Muscle layer of duodenum (tissue), 2 donors: ENCODE data around the gene PYGO2.
A peak's percentile ranks its signal among the peaks of the same experiment; 100 is the strongest.

ENCODE experiments used
- H3K27ac ChIP-seq: one replicate; pipeline ENCODE4 v1.7.0; 2013; ENCODE audit warnings: mild to moderate bottlenecking, low read length
- H3K27me3 ChIP-seq: one replicate; pipeline ENCODE4 v1.7.0; 2013; ENCODE audit warnings: low read depth, mild to moderate bottlenecking, control low read depth, low read length
- H3K36me3 ChIP-seq, 2 donors: one replicate each; pipeline ENCODE4 v1.7.0; 2013; ENCODE audit warnings: low read length in 2 of 2, control low read depth in 1 of 2, mild to moderate bottlenecking in 1 of 2; ENCODE audit not compliant: insufficient read depth in 2 of 2, control insufficient read depth in 1 of 2
- H3K4me1 ChIP-seq, 2 donors: one replicate each; pipeline ENCODE4 v1.7.0; 2013; ENCODE audit warnings: low read length in 2 of 2, mild to moderate bottlenecking in 2 of 2, control low read depth in 1 of 2, moderate library complexity in 1 of 2; ENCODE audit not compliant: insufficient read depth in 2 of 2, control insufficient read depth in 1 of 2
- H3K4me3 ChIP-seq, 2 donors: one replicate each; pipeline ENCODE4 v1.7.0; 2013; ENCODE audit warnings: low read length in 2 of 2, low read depth in 1 of 2, mild to moderate bottlenecking in 1 of 2
- H3K9me3 ChIP-seq, 2 donors: one replicate each; pipeline ENCODE4 v1.7.0; 2013; ENCODE audit warnings: low read length in 2 of 2, control low read depth in 1 of 2, mild to moderate bottlenecking in 1 of 2; ENCODE audit not compliant: control insufficient read depth in 1 of 2
- donor health status: healthy.

PYGO2 gene

GRCh38 chr1:154968731-154969130 lies 7.1 kb upstream of the PYGO2 start:
- H3K4me1 ChIP-seq = peaks cover 17 to 39% of the 10 kb centered on the region in 2 donors
- H3K4me3 ChIP-seq = peak overlapping the region; percentile 48 to 65
- peaks cover 34 to 52% of the 10 kb centered on the region in 2 donors for H3K36me3 ChIP-seq
- peak overlapping the region; percentile 78 for H3K27ac ChIP-seq
- no peaks in the 10 kb centered on the region for H3K27me3 ChIP-seq
- H3K9me3 ChIP-seq = no peaks in the 10 kb centered on the region

DNA sequence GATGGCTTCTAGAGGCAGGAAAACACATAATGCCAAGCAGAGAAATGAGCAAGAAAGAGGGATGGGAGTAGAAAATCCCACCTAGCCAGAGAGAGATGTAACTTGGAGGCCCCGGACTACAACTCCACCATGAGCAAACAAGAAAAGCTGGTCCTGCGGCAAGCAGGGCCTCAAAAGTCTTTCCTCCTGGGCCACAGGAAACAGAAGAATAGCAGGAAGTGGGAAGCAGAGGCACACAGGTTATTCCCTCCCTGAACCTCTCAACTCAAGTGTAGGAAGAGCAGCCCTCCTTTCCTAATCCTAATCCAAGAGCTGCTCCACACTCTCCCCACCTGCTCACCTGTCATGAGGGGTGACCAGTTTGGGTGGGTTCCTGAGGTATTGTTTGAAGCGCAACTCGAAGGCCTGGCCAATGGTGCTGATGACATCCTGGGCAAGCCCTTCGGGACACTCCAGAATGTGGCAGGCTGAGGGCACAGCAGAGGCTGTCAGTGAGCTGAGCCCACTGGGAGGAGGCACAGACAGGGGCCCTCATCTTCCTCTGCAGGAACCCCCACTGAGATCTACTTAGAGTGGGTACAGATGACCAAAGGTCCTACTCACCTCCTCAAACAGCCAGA lies 5.9 kb upstream of the PYGO2 start:
- H3K4me1 ChIP-seq = peaks cover 14 to 38% of the 10 kb centered on the region in 2 donors
- no peaks in the 10 kb centered on the region for H3K27me3 ChIP-seq
- no peaks in the 10 kb centered on the region for H3K9me3 ChIP-seq
- H3K36me3 ChIP-seq = peaks cover 40 to 58% of the 10 kb centered on the region in 2 donors
- H3K27ac ChIP-seq = peak overlapping the region; percentile 14
- H3K4me3 ChIP-seq = peak overlapping the region in 1 of 2 donors; percentile 30

DNA sequence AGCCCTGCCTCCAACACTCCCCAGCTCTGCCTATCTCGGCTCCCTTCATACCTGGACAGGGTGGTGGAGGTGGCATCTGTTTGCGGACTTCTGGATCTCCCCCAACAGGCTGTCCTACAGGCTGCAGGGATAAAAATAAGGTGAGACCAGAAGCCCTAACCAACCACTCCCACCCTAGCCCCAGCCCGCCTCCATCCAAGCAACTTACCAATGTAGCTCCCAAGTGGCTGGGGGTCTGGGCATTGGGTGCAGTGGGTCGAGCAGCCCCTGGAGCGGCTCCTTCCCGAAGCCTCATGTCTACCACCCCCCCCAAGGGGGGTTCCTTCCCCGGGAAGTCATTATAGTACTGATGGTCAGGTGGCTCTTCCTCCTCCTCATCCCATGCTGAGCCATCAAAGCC lies 4.5 kb upstream of the PYGO2 start:
- H3K27me3 ChIP-seq = no peaks in the 10 kb centered on the region
- H3K9me3 ChIP-seq = no peaks in the 10 kb centered on the region
- no peak overlapping the region for H3K4me3 ChIP-seq
- H3K36me3 ChIP-seq = peaks cover 40 to 55% of the 10 kb centered on the region in 2 donors
- peaks cover 4 to 32% of the 10 kb centered on the region in 2 donors for H3K4me1 ChIP-seq
- H3K27ac ChIP-seq = no peak overlapping the region

- no peaks in the 10 kb centered on the region for H3K9me3 ChIP-seq
- no peak overlapping the region for H3K4me3 ChIP-seq
- H3K36me3 ChIP-seq = peaks cover 40 to 57% of the 10 kb centered on the region in 2 donors
- H3K27ac ChIP-seq = no peak overlapping the region
- H3K4me1 ChIP-seq = peaks cover 5 to 32% of the 10 kb centered on the region in 2 donors
- no peaks in the 10 kb centered on the region for H3K27me3 ChIP-seq
These were observed 2.8 kb upstream of the PYGO2 start for GRCh38 chr1:154964359-154964758.

GRCh38 chr1:154963643-154964042 lies 2.1 kb upstream of the PYGO2 start:
- Histone ChIP-seq H3K27me3 (no peaks in the 10 kb centered on the region), H3K4me3 (no peak overlapping the region), H3K9me3 (no peaks in the 10 kb centered on the region), H3K27ac (no peak overlapping the region), H3K4me1 (peaks cover 5 to 25% of the 10 kb centered on the region in 2 donors), H3K36me3 (peaks cover 45 to 65% of the 10 kb centered on the region in 2 donors)

GRCh38 chr1:154962795-154963330 lies 1.3 kb upstream of the PYGO2 start:
- H3K4me3 ChIP-seq = peak overlapping the region; percentile 72 to 85
- H3K36me3 ChIP-seq = peaks cover 40 to 63% of the 10 kb centered on the region in 2 donors
- no peaks in the 10 kb centered on the region for H3K27me3 ChIP-seq
- H3K27ac ChIP-seq = peak overlapping the region; percentile 68
- no peaks in the 10 kb centered on the region for H3K9me3 ChIP-seq
- H3K4me1 ChIP-seq = peaks cover 5 to 22% of the 10 kb centered on the region in 2 donors

DNA sequence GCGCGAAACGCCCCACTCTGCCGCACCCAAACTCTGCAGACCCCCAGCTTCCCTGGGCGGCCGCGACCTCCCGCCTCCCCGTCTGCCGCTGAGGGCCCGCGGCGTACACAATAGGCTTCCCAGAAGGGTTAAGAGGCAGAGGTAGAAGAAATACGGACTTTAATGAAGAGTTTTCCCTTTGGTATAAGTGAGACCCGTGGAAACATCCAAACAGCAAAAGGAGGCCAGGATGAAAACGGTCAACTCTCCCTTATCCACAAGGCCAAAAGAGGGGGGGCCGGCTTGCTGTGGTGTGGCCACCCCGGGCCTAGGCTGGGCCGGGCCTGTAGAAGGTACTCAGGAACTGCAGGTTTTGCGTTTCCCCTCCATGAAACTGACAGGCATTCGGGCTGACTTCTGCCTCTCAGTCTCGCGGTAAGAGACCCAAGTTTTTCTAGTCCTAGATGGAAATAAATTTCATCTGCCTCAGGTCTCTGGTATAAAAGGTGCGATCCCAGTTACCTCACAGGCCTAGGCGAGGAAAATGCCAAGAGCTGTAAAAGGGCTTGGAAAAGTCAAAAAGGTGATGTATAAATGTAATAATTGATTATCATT lies 671 bp upstream of the PYGO2 start:
- H3K27ac ChIP-seq = peak overlapping the region; percentile 68
- H3K4me3 ChIP-seq = peak overlapping the region; percentile 72 to 85
- no peaks in the 10 kb centered on the region for H3K27me3 ChIP-seq
- no peaks in the 10 kb centered on the region for H3K9me3 ChIP-seq
- H3K4me1 ChIP-seq = peaks cover 5 to 25% of the 10 kb centered on the region in 2 donors
- H3K36me3 ChIP-seq = peaks cover 34 to 57% of the 10 kb centered on the region in 2 donors

DNA sequence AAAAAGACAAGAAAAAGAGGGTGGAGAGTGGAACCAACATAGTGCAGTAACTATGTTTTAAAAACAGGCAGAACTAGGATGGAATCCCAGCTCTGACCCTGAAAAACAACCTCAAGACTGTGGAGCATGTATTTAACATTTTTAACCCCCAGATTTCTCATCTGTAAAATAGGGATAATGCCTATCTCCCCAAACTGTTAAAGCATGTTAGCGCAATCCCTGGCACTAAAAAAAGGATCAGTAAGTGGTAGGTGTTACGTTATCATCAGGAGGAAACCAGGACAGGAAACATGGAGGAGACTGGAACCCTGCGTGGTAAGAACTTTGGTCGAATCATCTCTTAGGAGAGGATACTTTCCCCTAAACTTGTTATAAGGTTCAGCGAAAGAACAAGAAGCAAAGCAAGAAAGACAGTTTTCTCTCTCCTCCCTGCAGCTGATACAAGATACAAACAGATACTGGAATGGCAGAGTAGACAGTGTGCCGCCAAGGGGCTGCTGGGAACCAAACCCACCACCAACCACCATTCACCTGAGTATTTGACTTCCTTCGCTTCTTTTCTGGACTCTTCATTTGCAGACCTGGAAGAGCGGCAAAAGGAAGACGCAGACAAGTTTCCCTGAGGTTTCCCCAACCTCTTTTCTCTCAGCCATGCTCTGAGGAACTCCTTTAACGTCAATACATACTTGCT lies 991 bp downstream of the PYGO2 start:
- Histone ChIP-seq H3K36me3 (peaks cover 19 to 40% of the 10 kb centered on the region in 2 donors), H3K9me3 (no peaks in the 10 kb centered on the region), H3K27ac (peak overlapping the region; percentile 68), H3K4me3 (peak overlapping the region; percentile 72 to 85), H3K4me1 (peaks cover 12 to 38% of the 10 kb centered on the region in 2 donors), H3K27me3 (no peaks in the 10 kb centered on the region)

DNA sequence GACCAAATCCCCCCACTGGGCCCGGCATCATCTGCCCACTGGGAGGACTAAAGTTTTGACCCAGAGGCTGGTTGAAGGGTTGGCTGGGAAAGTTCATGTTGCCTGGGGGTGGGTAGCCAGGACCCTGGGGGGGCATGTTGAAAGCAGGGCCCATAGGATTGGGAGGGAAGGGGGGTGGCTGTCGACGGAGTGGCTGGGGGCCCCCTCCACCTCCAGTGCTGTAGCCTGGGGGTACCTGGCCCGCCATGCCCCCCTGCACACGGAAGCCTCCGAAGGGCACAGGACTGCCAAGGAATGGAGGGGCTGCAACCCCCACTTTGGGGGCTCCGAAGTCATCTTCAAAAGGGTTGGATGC lies 2.2 kb downstream of the PYGO2 start:
- Histone ChIP-seq H3K4me1 (peaks cover 19 to 50% of the 10 kb centered on the region in 2 donors), H3K4me3 (no peak overlapping the region), H3K36me3 (peaks cover 15 to 29% of the 10 kb centered on the region in 2 donors), H3K27me3 (no peaks in the 10 kb centered on the region), H3K27ac (no peak overlapping the region), H3K9me3 (no peaks in the 10 kb centered on the region)

- Histone ChIP-seq H3K9me3 (no peaks in the 10 kb centered on the region), H3K27ac (no peak overlapping the region), H3K4me1 (peaks cover 20 to 55% of the 10 kb centered on the region in 2 donors)
These were observed 2.7 kb downstream of the PYGO2 start for GRCh38 chr1:154958681-154959425.

GRCh38 chr1:154958036-154958435 lies 3.5 kb downstream of the PYGO2 start:
- no peak overlapping the region for H3K27ac ChIP-seq
- peaks cover 28 to 62% of the 10 kb centered on the region in 2 donors for H3K4me1 ChIP-seq
- H3K4me3 ChIP-seq = no peak overlapping the region

More at GRCh38 chr1:154958681-154959425, 2.7 kb downstream of the PYGO2 start:
- Histone ChIP-seq H3K27me3 (no peaks in the 10 kb centered on the region), H3K36me3 (peaks cover 14 to 24% of the 10 kb centered on the region in 2 donors), H3K4me3 (no peak overlapping the region)

More at GRCh38 chr1:154958036-154958435, 3.5 kb downstream of the PYGO2 start:
- Histone ChIP-seq H3K27me3 (no peaks in the 10 kb centered on the region), H3K9me3 (no peaks in the 10 kb centered on the region), H3K36me3 (peaks cover 6 to 16% of the 10 kb centered on the region in 2 donors)
